ENCODE results near the gene NUDC. TPM values are rescaled to one million over a fixed set of nuclear protein-coding genes. Genes with fewer than 3 reads are reported as not detected.

The NUDC gene
- total RNA-seq, 1 experiment from 2014 or later = 118 TPM

DNA sequence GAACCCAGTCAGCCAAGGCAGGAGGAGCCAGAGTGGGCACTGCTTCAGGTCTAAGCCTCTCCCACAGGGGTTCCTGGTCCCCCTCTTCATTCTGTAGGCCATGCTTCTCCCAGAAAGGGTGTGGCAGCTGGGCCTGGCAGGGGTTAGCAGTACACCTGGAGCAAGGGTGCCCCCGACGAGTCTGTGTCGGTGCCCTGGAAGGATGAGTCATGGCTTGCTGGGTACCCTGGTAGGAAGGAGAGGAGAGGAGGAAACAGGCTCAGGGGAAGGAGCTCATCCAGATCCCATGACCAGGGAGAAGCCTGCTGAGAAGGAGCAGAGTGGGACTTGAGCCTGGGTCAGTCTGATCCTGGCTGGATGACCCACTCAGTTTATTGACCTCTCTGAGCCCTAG, 28.4 kb downstream of the NUDC start (continued):
- TF ChIP-seq, protein P1, sequence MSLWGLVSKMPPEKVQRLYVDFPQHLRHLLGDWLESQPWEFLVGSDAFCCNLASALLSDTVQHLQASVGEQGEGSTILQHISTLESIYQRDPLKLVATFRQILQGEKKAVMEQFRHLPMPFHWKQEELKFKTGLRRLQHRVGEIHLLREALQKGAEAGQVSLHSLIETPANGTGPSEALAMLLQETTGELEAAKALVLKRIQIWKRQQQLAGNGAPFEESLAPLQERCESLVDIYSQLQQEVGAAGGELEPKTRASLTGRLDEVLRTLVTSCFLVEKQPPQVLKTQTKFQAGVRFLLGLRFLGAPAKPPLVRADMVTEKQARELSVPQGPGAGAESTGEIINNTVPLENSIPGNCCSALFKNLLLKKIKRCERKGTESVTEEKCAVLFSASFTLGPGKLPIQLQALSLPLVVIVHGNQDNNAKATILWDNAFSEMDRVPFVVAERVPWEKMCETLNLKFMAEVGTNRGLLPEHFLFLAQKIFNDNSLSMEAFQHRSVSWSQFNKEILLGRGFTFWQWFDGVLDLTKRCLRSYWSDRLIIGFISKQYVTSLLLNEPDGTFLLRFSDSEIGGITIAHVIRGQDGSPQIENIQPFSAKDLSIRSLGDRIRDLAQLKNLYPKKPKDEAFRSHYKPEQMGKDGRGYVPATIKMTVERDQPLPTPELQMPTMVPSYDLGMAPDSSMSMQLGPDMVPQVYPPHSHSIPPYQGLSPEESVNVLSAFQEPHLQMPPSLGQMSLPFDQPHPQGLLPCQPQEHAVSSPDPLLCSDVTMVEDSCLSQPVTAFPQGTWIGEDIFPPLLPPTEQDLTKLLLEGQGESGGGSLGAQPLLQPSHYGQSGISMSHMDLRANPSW (CRISPR knock-in tag; conservative IDR thresholded peaks at IDR 0.05; ENCODE audit: low read depth) = no peak
- TF ChIP-seq FOXK1 (CRISPR knock-in tag; IDR thresholded peaks at IDR 0.05) (no peak), ZNF423 (CRISPR knock-in tag; IDR thresholded peaks at IDR 0.05) (no peak), ZNF138 (CRISPR knock-in tag; conservative IDR thresholded peaks at IDR 0.05) (no peak), CREB1 (CRISPR knock-in tag; IDR thresholded peaks at IDR 0.05) (no peak), ZNF263 (CRISPR knock-in tag; IDR thresholded peaks at IDR 0.05; ENCODE audit: low read depth) (no peak), PRRX2 (CRISPR knock-in tag; IDR thresholded peaks at IDR 0.05) (no peak), SMAD4 (CRISPR knock-in tag; IDR thresholded peaks at IDR 0.05) (no peak)
- TF ChIP-seq, protein P2, sequence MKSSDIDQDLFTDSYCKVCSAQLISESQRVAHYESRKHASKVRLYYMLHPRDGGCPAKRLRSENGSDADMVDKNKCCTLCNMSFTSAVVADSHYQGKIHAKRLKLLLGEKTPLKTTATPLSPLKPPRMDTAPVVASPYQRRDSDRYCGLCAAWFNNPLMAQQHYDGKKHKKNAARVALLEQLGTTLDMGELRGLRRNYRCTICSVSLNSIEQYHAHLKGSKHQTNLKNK (CRISPR knock-in tag; IDR thresholded peaks at IDR 0.05) = no peak
- TF ChIP-seq, protein P3, sequence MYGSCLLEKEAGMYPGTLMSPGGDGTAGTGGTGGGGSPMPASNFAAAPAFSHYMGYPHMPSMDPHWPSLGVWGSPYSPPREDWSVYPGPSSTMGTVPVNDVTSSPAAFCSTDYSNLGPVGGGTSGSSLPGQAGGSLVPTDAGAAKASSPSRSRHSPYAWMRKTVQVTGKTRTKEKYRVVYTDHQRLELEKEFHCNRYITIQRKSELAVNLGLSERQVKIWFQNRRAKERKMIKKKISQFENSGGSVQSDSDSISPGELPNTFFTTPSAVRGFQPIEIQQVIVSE (CRISPR knock-in tag; IDR thresholded peaks at IDR 0.05; ENCODE audit: borderline replicate concordance) = no peak

DNA sequence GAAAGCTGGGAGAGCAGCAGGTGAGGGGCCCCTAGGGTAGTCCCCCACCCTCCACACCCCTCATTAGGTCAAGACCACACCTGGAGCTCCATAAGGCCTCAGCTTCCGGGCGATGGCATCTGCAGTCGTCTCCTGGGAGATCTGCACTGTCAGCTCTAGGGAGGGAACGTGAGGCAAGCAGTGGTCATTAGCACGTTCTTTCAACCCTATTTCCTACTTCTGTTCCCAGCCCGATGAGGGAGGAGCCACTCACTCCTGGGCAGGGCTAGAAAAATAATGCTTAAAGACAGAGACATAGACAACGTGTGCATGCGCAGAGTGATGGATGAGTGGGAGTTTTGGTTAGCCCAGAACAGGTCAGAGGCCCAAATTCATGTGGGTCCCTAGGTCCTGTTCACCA, 29.1 kb downstream of the NUDC start:
- POLR2A ChIA-PET = interaction anchor here (0.7 kb wide), 1 partner anchor 27 kb away, joined by 4 read pairs; no protein-coding TSS in a partner anchor
- Mint-ChIP-seq H3K36me3 (peaks cover 27% of the 10 kb centered on the region), H3K27me3 (ENCODE audit: low read depth) (no peaks in the 10 kb centered on the region), H3K4me1 (no peaks in the 10 kb centered on the region), H3K27ac (no peak overlapping the region), H3K4me3 (no peak overlapping the region), H3K9me3 (no peaks in the 10 kb centered on the region)
- DNase-seq (ENCODE audit: low spot score) = no peak
- no peak for ATAC-seq
- CTCF ChIA-PET = no interaction called here
- no peak for TF ChIP-seq SP1 (CRISPR knock-in tag; conservative IDR thresholded peaks at IDR 0.05)
- no peak for TF ChIP-seq EMX1 (CRISPR knock-in tag; IDR thresholded peaks at IDR 0.05)
- TF ChIP-seq ZNF317 (CRISPR knock-in tag; IDR thresholded peaks at IDR 0.05; ENCODE audit: borderline replicate concordance, low read depth) = no peak
- TF ChIP-seq, protein P4, sequence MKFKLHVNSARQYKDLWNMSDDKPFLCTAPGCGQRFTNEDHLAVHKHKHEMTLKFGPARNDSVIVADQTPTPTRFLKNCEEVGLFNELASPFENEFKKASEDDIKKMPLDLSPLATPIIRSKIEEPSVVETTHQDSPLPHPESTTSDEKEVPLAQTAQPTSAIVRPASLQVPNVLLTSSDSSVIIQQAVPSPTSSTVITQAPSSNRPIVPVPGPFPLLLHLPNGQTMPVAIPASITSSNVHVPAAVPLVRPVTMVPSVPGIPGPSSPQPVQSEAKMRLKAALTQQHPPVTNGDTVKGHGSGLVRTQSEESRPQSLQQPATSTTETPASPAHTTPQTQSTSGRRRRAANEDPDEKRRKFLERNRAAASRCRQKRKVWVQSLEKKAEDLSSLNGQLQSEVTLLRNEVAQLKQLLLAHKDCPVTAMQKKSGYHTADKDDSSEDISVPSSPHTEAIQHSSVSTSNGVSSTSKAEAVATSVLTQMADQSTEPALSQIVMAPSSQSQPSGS (CRISPR knock-in tag; IDR thresholded peaks at IDR 0.05; ENCODE audit: borderline replicate concordance, low read depth) = no peak
- TF ChIP-seq ZNF423 (CRISPR knock-in tag; IDR thresholded peaks at IDR 0.05) = no peak
- TF ChIP-seq, protein P5, sequence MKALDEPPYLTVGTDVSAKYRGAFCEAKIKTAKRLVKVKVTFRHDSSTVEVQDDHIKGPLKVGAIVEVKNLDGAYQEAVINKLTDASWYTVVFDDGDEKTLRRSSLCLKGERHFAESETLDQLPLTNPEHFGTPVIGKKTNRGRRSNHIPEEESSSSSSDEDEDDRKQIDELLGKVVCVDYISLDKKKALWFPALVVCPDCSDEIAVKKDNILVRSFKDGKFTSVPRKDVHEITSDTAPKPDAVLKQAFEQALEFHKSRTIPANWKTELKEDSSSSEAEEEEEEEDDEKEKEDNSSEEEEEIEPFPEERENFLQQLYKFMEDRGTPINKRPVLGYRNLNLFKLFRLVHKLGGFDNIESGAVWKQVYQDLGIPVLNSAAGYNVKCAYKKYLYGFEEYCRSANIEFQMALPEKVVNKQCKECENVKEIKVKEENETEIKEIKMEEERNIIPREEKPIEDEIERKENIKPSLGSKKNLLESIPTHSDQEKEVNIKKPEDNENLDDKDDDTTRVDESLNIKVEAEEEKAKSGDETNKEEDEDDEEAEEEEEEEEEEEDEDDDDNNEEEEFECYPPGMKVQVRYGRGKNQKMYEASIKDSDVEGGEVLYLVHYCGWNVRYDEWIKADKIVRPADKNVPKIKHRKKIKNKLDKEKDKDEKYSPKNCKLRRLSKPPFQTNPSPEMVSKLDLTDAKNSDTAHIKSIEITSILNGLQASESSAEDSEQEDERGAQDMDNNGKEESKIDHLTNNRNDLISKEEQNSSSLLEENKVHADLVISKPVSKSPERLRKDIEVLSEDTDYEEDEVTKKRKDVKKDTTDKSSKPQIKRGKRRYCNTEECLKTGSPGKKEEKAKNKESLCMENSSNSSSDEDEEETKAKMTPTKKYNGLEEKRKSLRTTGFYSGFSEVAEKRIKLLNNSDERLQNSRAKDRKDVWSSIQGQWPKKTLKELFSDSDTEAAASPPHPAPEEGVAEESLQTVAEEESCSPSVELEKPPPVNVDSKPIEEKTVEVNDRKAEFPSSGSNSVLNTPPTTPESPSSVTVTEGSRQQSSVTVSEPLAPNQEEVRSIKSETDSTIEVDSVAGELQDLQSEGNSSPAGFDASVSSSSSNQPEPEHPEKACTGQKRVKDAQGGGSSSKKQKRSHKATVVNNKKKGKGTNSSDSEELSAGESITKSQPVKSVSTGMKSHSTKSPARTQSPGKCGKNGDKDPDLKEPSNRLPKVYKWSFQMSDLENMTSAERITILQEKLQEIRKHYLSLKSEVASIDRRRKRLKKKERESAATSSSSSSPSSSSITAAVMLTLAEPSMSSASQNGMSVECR (CRISPR knock-in tag; IDR thresholded peaks at IDR 0.05; ENCODE audit: borderline replicate concordance) = no peak
- TF ChIP-seq, protein P6, sequence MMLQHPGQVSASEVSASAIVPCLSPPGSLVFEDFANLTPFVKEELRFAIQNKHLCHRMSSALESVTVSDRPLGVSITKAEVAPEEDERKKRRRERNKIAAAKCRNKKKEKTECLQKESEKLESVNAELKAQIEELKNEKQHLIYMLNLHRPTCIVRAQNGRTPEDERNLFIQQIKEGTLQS (CRISPR knock-in tag; conservative IDR thresholded peaks at IDR 0.05) = no peak
- TF ChIP-seq, protein P3 (CRISPR knock-in tag; IDR thresholded peaks at IDR 0.05; ENCODE audit: borderline replicate concordance) = no peak
- TF ChIP-seq, protein P7, sequence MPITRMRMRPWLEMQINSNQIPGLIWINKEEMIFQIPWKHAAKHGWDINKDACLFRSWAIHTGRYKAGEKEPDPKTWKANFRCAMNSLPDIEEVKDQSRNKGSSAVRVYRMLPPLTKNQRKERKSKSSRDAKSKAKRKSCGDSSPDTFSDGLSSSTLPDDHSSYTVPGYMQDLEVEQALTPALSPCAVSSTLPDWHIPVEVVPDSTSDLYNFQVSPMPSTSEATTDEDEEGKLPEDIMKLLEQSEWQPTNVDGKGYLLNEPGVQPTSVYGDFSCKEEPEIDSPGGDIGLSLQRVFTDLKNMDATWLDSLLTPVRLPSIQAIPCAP (CRISPR knock-in tag; IDR thresholded peaks at IDR 0.05) = no peak
- no peak for TF ChIP-seq JAZF1 (CRISPR knock-in tag; IDR thresholded peaks at IDR 0.05)
- no peak for TF ChIP-seq FOXP1 (CRISPR knock-in tag; IDR thresholded peaks at IDR 0.05; ENCODE audit: borderline replicate concordance)
- TF ChIP-seq, protein P8, sequence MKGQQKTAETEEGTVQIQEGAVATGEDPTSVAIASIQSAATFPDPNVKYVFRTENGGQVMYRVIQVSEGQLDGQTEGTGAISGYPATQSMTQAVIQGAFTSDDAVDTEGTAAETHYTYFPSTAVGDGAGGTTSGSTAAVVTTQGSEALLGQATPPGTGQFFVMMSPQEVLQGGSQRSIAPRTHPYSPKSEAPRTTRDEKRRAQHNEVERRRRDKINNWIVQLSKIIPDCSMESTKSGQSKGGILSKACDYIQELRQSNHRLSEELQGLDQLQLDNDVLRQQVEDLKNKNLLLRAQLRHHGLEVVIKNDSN (CRISPR knock-in tag; IDR thresholded peaks at IDR 0.05) = no peak
- TF ChIP-seq, protein P9, sequence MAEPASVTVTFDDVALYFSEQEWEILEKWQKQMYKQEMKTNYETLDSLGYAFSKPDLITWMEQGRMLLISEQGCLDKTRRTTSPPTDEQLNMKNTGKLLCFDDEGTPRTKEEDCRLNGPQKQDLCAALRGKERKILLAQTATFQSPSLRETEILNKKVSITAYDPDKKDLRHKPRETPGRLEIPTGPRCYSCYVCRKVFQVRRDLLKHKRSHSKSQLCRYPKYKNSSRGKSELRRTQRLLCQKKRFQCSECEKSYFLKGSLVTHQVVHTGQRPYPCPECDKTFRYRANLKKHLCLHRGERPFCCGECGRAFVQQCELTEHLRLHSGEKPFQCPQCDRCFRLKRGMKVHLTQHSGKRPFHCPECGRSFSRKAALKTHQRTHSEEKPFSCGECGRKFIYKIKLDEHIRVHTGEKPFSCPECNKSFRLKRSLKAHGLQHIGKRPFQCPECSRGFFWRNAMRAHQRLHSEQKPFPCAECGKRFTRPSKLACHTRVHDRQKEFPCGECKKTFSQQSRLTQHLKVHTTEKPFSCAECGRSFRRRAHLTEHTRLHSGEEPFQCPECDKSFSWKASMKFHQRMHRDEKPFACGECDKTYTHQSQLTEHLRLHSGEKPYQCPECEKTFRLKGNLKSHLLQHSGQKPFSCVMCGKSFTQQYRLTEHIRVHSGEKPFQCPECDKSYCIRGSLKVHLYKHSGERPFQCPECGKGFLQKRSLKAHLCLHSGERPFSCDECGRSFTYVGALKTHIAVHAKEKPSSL (CRISPR knock-in tag; conservative IDR thresholded peaks at IDR 0.05) = no peak
- TF ChIP-seq ZNF396 (CRISPR knock-in tag; IDR thresholded peaks at IDR 0.05; ENCODE audit: borderline replicate concordance) = no peak
